ENCODE measurements around the gene DGCR2.

DNA sequence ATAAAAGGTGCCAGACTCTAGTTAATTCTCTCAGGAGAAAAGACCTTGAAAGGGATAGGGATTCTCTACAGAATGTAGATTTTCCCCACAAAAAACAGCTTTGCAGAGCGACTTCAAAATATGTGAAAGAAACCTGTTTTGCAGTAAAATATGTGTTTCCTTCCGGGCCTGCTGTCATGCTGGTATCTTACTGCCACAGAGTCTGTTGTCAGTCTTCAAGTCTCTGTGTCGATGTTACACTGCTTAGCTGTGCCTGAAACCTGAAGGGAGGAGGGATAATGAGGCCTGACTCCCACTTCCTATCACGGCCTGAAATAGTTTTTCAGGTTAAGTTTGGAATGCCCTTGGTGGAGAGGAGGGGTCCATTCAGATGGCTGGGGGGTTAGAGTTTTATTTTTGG lies 1.7 kb upstream of the DGCR2 start:
- TF ChIP-seq CTCF (IDR thresholded peaks at IDR 0.05) (no peak), POLR2A (IDR thresholded peaks at IDR 0.05) (no peak)
